Glutamatergic neuron (in vitro differentiated cells): ENCODE measurements around the gene OR51D1. TPM values are rescaled to one million over a fixed set of nuclear protein-coding genes. Genes with fewer than 3 reads are reported as not detected.

Source experiments
- DNase-seq: peaks from one replicate; pipeline ENCODE4 v3.0.0; 2022
- H3K27ac Mint-ChIP-seq: one replicate; pipeline ENCODE4 v1.8.0; 2020; ENCODE audit warnings: mild to moderate bottlenecking, mixed read lengths, inconsistent platforms; ENCODE audit not compliant: unreplicated experiment
- H3K27me3 Mint-ChIP-seq: one replicate; pipeline ENCODE4 v1.8.0; 2020; ENCODE audit warnings: mild to moderate bottlenecking, moderate library complexity, mixed read lengths, inconsistent platforms; ENCODE audit not compliant: unreplicated experiment
- H3K36me3 Mint-ChIP-seq: one replicate; pipeline ENCODE4 v1.8.0; 2020; ENCODE audit warnings: mild to moderate bottlenecking, mixed read lengths, inconsistent platforms; ENCODE audit not compliant: unreplicated experiment
- H3K4me1 Mint-ChIP-seq: one replicate; pipeline ENCODE4 v1.8.0; 2020; ENCODE audit warnings: mild to moderate bottlenecking, low read depth, mixed read lengths, inconsistent platforms; ENCODE audit not compliant: unreplicated experiment
- H3K4me3 Mint-ChIP-seq: one replicate; pipeline ENCODE4 v1.8.0; 2020; ENCODE audit warnings: mild to moderate bottlenecking, mixed read lengths, inconsistent platforms; ENCODE audit not compliant: unreplicated experiment
- H3K9me3 Mint-ChIP-seq: one replicate; pipeline ENCODE4 v1.8.0; 2020; ENCODE audit warnings: mild to moderate bottlenecking, moderate library complexity, mixed read lengths, inconsistent platforms; ENCODE audit not compliant: unreplicated experiment
- total RNA-seq: library from RNA; stranded (reverse); fragmentation: NEBNext Ultra II Directional; extraction: Animal tissue kit (Norgen Biotek cat#: 25700); gene quantifications from one replicate; pipeline ENCODE4 v1.2.1, GENCODE V29; 2021; ENCODE audit not compliant: unreplicated experiment
- TF ChIP-seq, protein P1 (sequence below): fragments of 200-600 bp; sonication (generic); IDR thresholded peaks from one replicate; pipeline ENCODE4 v1.5.0; 2021; ENCODE audit not compliant: partially characterized antibody, unreplicated experiment

Gene OR51D1
- total RNA-seq, 1 donor from 2014 or later = not detected

DNA sequence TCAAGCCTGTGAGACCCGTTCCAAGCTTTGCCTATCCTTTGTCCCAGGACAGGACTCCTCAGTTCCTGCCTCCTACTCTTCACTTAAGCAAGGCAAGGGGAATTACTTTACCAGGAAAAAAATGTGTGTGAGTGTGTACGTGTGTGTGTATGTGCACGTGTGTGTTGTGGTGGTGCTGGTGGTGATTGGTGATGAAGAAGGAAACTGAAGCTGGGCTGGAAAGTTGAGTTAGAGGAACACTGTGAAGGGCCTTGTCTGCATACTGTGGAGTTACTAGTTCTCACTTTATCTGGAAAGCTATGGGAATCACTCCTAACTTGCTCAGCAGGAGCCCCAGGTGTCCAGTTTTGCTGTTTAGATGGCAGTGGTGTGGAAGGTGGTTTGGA lies 378 bp downstream of the OR51D1 start:
- no peaks in the 10 kb centered on the region for H3K27me3 Mint-ChIP-seq
- TF ChIP-seq, protein P1, sequence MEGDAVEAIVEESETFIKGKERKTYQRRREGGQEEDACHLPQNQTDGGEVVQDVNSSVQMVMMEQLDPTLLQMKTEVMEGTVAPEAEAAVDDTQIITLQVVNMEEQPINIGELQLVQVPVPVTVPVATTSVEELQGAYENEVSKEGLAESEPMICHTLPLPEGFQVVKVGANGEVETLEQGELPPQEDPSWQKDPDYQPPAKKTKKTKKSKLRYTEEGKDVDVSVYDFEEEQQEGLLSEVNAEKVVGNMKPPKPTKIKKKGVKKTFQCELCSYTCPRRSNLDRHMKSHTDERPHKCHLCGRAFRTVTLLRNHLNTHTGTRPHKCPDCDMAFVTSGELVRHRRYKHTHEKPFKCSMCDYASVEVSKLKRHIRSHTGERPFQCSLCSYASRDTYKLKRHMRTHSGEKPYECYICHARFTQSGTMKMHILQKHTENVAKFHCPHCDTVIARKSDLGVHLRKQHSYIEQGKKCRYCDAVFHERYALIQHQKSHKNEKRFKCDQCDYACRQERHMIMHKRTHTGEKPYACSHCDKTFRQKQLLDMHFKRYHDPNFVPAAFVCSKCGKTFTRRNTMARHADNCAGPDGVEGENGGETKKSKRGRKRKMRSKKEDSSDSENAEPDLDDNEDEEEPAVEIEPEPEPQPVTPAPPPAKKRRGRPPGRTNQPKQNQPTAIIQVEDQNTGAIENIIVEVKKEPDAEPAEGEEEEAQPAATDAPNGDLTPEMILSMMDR = no peak
- H3K9me3 Mint-ChIP-seq = no peaks in the 10 kb centered on the region
- H3K4me3 Mint-ChIP-seq = no peak overlapping the region
- no peak for DNase-seq
- no peaks in the 10 kb centered on the region for H3K36me3 Mint-ChIP-seq
- peaks cover 1% of the 10 kb centered on the region for H3K4me1 Mint-ChIP-seq
- no peak overlapping the region for H3K27ac Mint-ChIP-seq

DNA sequence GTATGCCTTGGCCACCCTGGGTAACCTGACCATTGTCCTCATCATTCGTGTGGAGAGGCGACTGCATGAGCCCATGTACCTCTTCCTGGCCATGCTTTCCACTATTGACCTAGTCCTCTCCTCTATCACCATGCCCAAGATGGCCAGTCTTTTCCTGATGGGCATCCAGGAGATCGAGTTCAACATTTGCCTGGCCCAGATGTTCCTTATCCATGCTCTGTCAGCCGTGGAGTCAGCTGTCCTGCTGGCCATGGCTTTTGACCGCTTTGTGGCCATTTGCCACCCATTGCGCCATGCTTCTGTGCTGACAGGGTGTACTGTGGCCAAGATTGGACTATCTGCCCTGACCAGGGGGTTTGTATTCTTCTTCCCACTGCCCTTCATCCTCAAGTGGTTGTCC lies 2.7 kb downstream of the OR51D1 start:
- TF ChIP-seq, protein P1 = no peak
- Mint-ChIP-seq H3K9me3 (no peaks in the 10 kb centered on the region), H3K36me3 (no peaks in the 10 kb centered on the region), H3K27me3 (peaks cover 4% of the 10 kb centered on the region), H3K4me3 (no peak overlapping the region), H3K27ac (no peak overlapping the region), H3K4me1 (peaks cover 3% of the 10 kb centered on the region)
- DNase-seq = no peak

DNA sequence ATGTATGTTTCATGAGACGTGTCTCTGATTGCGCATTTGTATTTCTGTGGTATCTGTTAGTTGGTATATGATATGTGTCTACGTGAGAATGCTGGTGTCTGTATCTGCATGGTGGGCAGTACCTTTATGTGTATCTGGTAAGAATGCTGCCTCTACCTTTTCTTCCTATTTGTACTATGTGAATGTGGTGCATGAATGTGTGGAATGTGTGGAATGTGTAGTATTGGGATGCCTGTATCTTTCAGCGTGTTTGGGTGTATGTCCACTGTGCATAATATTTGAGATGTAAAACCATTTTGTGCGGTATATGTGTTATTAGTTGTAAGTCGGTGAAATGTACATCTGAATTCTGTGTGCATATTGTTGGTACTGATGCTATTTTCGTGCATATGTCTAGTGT lies 4.2 kb downstream of the OR51D1 start:
- Mint-ChIP-seq H3K4me3 (no peak overlapping the region), H3K4me1 (peaks cover 3% of the 10 kb centered on the region), H3K36me3 (no peaks in the 10 kb centered on the region), H3K27me3 (peaks cover 4% of the 10 kb centered on the region), H3K27ac (no peak overlapping the region), H3K9me3 (no peaks in the 10 kb centered on the region)
- TF ChIP-seq, protein P1 = no peak
- DNase-seq = no peak

DNA sequence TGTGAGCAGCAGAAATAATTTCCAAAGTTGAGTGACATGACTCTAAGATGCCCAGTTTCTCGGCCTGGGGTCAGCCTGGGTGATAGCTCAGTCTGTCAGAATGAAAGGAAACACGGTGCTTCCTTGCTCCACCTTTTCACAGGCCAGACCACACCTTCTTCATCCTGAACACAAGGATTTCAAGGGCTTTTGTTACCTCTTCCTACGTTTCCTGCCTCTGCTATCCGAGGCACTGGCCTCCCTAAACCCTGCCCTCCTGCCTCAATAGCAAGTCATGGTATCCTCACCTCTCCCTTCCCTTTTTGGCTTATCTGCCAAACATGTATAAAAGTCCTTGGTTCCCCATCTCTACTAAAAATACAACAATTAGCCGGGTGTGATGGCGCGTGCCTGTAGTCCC lies 4.8 kb downstream of the OR51D1 start:
- Mint-ChIP-seq H3K9me3 (no peaks in the 10 kb centered on the region), H3K27me3 (peaks cover 4% of the 10 kb centered on the region), H3K4me3 (no peak overlapping the region), H3K36me3 (no peaks in the 10 kb centered on the region), H3K4me1 (peaks cover 5% of the 10 kb centered on the region), H3K27ac (no peak overlapping the region)
- TF ChIP-seq, protein P1 = no peak
- no peak for DNase-seq

DNA sequence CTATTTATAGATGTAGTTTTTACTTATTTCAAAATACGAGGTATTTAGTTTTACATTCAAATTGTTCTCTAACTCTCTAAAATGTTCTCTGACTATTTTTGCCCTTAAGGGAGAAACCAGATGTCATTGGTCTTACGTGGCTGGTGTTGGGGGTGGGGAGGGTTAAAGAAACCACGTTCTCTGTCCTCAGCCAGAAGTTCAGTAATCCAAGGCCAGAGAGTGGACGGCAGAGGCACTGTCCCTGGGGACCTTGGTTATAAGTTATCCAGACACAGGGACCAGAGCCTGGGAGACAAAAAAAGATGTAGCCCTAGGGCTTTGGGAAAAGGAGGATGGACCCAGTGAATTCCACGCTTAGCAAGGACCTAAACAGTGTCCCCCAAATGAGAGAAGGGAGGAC lies 5.8 kb downstream of the OR51D1 start:
- H3K27ac Mint-ChIP-seq = no peak overlapping the region
- H3K4me3 Mint-ChIP-seq = no peak overlapping the region
- TF ChIP-seq, protein P1 = no peak
- DNase-seq = no peak
- H3K9me3 Mint-ChIP-seq = peaks cover 2% of the 10 kb centered on the region
- H3K27me3 Mint-ChIP-seq = peaks cover 4% of the 10 kb centered on the region
- peaks cover 13% of the 10 kb centered on the region for H3K4me1 Mint-ChIP-seq
- no peaks in the 10 kb centered on the region for H3K36me3 Mint-ChIP-seq
